DND-41 (cell line): ENCODE data around the gene OR1C1.
"Not testable (repeated sequence)": the region's sequence is repeated elsewhere in the genome, so short reads cannot be mapped to it uniquely, and the experiment has no call there.

Source experiments
- ATAC-seq: fragments of 200-7000 bp; cut with Tn5 transposase; 3 replicates; pipeline ENCODE4 v1.9.1; 2021; ENCODE audit warnings: low read depth; ENCODE audit not compliant: insufficient read depth
- DNase-seq: peaks from one replicate; pipeline ENCODE4 v3.0.0-alpha.2; 2020
- H2AFZ ChIP-seq: 2 replicates; pipeline ENCODE4 v1.6.0; 2012; ENCODE audit warnings: low read depth, low read length
- H3K27ac ChIP-seq: 2 replicates; pipeline ENCODE4 v1.5.1; 2012; ENCODE audit warnings: low read length, inconsistent platforms
- H3K27me3 ChIP-seq: fragments of 200-600 bp; sonication (generic); 2 replicates; pipeline ENCODE4 v1.6.0; 2012; ENCODE audit warnings: low read length, mild to moderate bottlenecking, inconsistent platforms; ENCODE audit not compliant: insufficient read depth, poor library complexity
- H3K36me3 ChIP-seq: 2 replicates; pipeline ENCODE4 v1.5.1; 2012; ENCODE audit warnings: low read length, inconsistent platforms; ENCODE audit not compliant: insufficient read depth
- H3K4me1 ChIP-seq: 2 replicates; pipeline ENCODE4 v1.5.1; 2012; ENCODE audit warnings: mild to moderate bottlenecking, low read length; ENCODE audit not compliant: insufficient read depth
- H3K4me2 ChIP-seq: 2 replicates; pipeline ENCODE4 v1.6.0; 2012; ENCODE audit warnings: mild to moderate bottlenecking, moderate library complexity, low read length, inconsistent platforms; ENCODE audit not compliant: insufficient read depth
- H3K4me3 ChIP-seq, 2 experiments: fragments of 200-600 bp in 1 of 2; shearing (Covaris generic) in 1 of 2; 2 replicates each; pipeline ENCODE4 v1.5.1; 2012 to 2016; ENCODE audit warnings: inconsistent platforms in 2 of 2, low read length in 2 of 2, mild to moderate bottlenecking in 2 of 2, low read depth in 1 of 2, moderate library complexity in 1 of 2
- H3K79me2 ChIP-seq: 2 replicates; pipeline ENCODE4 v1.6.0; 2012; ENCODE audit warnings: low read length, inconsistent platforms; ENCODE audit not compliant: insufficient read depth
- H3K9ac ChIP-seq: 2 replicates; pipeline ENCODE4 v1.6.0; 2012; ENCODE audit warnings: low read depth, mild to moderate bottlenecking, inconsistent platforms, low read length, moderate library complexity
- H3K9me3 ChIP-seq: 2 replicates; pipeline ENCODE4 v1.5.1; 2012; ENCODE audit warnings: low read length, moderate library complexity, mild to moderate bottlenecking, inconsistent platforms; ENCODE audit not compliant: insufficient read depth, severe bottlenecking
- H4K20me1 ChIP-seq: 2 replicates; pipeline ENCODE4 v1.6.0; 2012; ENCODE audit warnings: low read length; ENCODE audit not compliant: insufficient read depth
- EZH2 ChIP-seq: IDR thresholded peaks from 3 replicates; pipeline ENCODE4 v1.6.1; 2012; ENCODE audit warnings: borderline replicate concordance, low read depth, mild to moderate bottlenecking, moderate library complexity, low read length, inconsistent platforms; ENCODE audit not compliant: severe bottlenecking
- TF ChIP-seq, protein P1 (sequence below): IDR thresholded peaks from 2 replicates; pipeline ENCODE4 v1.5.1; 2012; ENCODE audit warnings: borderline replicate concordance, low read length, moderate library complexity, mild to moderate bottlenecking; ENCODE audit not compliant: poor library complexity, severe bottlenecking; ENCODE audit errors: extremely low read depth

The OR1C1 gene, protein sequence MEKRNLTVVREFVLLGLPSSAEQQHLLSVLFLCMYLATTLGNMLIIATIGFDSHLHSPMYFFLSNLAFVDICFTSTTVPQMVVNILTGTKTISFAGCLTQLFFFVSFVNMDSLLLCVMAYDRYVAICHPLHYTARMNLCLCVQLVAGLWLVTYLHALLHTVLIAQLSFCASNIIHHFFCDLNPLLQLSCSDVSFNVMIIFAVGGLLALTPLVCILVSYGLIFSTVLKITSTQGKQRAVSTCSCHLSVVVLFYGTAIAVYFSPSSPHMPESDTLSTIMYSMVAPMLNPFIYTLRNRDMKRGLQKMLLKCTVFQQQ

DNA sequence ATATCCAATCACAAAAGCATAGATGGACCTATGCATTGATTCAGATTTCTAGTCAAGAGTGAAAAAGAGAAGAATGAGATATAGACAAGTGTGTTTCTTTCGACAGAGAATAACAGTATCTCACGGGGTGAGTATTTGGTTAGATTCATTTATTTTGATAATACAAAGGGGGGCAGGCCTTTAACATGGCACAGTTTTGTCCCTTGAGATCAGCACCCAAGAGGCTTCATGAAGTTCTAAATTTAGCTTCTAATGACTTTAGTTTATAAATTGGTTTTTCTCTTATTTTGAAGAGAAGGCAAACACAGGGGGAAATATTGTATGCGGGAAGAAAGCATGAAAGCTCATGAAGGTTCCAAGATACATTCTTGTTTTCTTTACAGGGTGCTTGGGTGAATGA is at the start of gene OR1C1:
Gene OR1C1, minus strand, starts transcription at position 101 of the 400 bp plus-strand sequence. CDS start 2,150 bp downstream, outside the sequence.
- TF ChIP-seq, protein P1, sequence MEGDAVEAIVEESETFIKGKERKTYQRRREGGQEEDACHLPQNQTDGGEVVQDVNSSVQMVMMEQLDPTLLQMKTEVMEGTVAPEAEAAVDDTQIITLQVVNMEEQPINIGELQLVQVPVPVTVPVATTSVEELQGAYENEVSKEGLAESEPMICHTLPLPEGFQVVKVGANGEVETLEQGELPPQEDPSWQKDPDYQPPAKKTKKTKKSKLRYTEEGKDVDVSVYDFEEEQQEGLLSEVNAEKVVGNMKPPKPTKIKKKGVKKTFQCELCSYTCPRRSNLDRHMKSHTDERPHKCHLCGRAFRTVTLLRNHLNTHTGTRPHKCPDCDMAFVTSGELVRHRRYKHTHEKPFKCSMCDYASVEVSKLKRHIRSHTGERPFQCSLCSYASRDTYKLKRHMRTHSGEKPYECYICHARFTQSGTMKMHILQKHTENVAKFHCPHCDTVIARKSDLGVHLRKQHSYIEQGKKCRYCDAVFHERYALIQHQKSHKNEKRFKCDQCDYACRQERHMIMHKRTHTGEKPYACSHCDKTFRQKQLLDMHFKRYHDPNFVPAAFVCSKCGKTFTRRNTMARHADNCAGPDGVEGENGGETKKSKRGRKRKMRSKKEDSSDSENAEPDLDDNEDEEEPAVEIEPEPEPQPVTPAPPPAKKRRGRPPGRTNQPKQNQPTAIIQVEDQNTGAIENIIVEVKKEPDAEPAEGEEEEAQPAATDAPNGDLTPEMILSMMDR = no peak
- no peak for TF ChIP-seq EZH2
- no peak within 1 kb of the TSS for H3K4me3 ChIP-seq
- no peaks in the 10 kb centered on the region for H3K36me3 ChIP-seq
- no peaks in the 10 kb centered on the region for H3K27me3 ChIP-seq
- no peak for DNase-seq
- H4K20me1 ChIP-seq = no peaks in the 10 kb centered on the region
- no peak within 1 kb of the TSS for H2AFZ ChIP-seq
- no peaks in the 10 kb centered on the region for H3K4me1 ChIP-seq
- H3K79me2 ChIP-seq = no peaks in the 10 kb centered on the region
- H3K27ac ChIP-seq = no peak within 1 kb of the TSS
- H3K9me3 ChIP-seq = no peaks in the 10 kb centered on the region
- H3K9ac ChIP-seq = no peak within 1 kb of the TSS
- no peak for ATAC-seq
- H3K4me2 ChIP-seq = no peak within 1 kb of the TSS

DNA sequence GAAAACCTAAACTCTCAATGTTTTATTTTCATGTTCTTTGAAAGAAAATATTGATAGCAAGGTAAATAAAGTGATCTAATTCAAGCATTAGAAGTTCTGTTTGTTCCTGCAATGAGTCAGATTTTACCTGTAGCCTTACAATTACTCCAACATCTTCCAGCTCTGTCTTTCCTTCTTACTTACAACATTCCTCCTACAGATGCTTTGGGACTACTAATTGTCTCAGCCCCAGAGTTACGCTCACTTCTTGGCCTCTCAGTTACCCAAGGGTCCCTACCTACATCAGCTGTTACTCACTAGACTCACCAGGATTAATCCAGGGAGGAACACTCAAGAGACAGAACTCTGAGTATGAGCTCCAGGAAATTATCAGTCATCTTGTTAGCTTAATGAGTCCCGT is 37.2 kb upstream of the OR1C1 start:
- Histone ChIP-seq H3K4me2 (no peak overlapping the region), H3K27ac (no peak overlapping the region), H2AFZ (no peak overlapping the region), H4K20me1 (no peaks in the 10 kb centered on the region), H3K27me3 (no peaks in the 10 kb centered on the region), H3K9me3 (no peaks in the 10 kb centered on the region), H3K36me3 (no peaks in the 10 kb centered on the region), H3K4me3 (no peak overlapping the region), H3K9ac (no peak overlapping the region), H3K79me2 (no peaks in the 10 kb centered on the region), H3K4me1 (no peaks in the 10 kb centered on the region)
- ATAC-seq = no peak
- no peak for DNase-seq
- TF ChIP-seq, protein P1 = no peak
- no peak for TF ChIP-seq EZH2

DNA sequence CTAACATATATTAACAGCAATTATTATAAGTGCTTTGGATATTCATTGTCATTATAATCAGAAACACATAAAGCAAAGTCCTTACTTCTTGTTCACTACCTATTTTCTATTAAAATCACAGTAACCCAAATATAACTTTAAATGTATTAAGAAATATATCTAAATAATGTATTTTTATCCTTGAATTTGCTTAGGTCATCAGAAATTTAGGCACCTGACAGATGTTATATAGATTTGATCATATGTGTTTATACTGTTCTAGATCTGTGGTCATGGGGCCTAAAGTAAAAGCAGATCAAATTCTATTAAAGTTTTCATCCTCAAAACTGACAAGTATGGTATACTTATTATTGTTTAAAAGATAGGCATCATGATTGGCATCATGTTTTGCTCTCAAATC is 9.2 kb upstream of the OR1C1 start:
- no peak for ATAC-seq
- H3K9ac ChIP-seq = no peak overlapping the region
- no peaks in the 10 kb centered on the region for H3K9me3 ChIP-seq

DNA sequence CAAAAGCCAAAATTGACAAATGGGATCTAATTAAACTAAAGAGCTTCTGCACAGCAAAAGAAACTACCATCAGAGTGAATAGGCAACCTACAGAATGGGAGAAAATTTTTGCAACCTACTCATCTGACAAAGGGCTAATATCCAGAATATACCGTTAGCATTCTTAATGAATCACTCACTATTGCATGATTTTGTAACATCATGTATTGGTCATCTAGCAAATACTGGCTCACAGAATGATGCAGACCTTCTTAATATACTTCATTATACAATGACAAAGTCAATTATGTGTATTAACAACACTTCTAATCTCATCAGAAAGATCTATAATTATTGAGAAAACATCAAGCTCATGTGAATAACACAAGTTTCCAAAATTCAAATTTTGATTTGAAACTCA is 6.0 kb downstream of the OR1C1 start:
- H3K9me3 ChIP-seq, H3K9ac ChIP-seq, H3K4me3 ChIP-seq, H2AFZ ChIP-seq, H3K4me1 ChIP-seq, H3K27me3 ChIP-seq, DNase-seq, H3K36me3 ChIP-seq, H4K20me1 ChIP-seq, H3K4me2 ChIP-seq, H3K79me2 ChIP-seq, H3K27ac ChIP-seq, ATAC-seq: not testable (repeated sequence)

More for the DNA sequence above, 9.2 kb upstream of the OR1C1 start:
- DNase-seq = no peak
- H3K27ac ChIP-seq = no peak overlapping the region
- no peak overlapping the region for H3K4me2 ChIP-seq
- H3K4me1 ChIP-seq = no peaks in the 10 kb centered on the region
- no peak for TF ChIP-seq EZH2
- TF ChIP-seq, protein P1 = no peak
- H3K4me3 ChIP-seq = no peak overlapping the region
- no peak overlapping the region for H2AFZ ChIP-seq
- no peaks in the 10 kb centered on the region for H4K20me1 ChIP-seq
- no peaks in the 10 kb centered on the region for H3K27me3 ChIP-seq
- H3K36me3 ChIP-seq = no peaks in the 10 kb centered on the region
- H3K79me2 ChIP-seq = no peaks in the 10 kb centered on the region
